GM19023 (cell line): ENCODE measurements around the gene SIRT3.

Experiments used
- ATAC-seq: cut with Tn5 transposase; IDR thresholded peaks from one replicate; pipeline ENCODE4 v1.9.1; 2021; ENCODE audit warnings: mild to moderate bottlenecking, moderate library complexity; ENCODE audit not compliant: unreplicated experiment

The SIRT3 gene

GRCh38 chr11:217704-218103, 18.4 kb downstream of the SIRT3 start:
- no peak for ATAC-seq

GRCh38 chr11:216081-216974, 19.8 kb downstream of the SIRT3 start:
- ATAC-seq: no peak

- no peak for ATAC-seq
Observed at GRCh38 chr11:215581-216037, 20.5 kb downstream of the SIRT3 start.

- no peak for ATAC-seq
Observed at GRCh38 chr11:214083-214482, 22.1 kb downstream of the SIRT3 start.

- no peak for ATAC-seq
Observed at GRCh38 chr11:213111-213510, 23.0 kb downstream of the SIRT3 start.

- ATAC-seq: no peak
Observed at GRCh38 chr11:212150-213100, 23.7 kb downstream of the SIRT3 start.

- ATAC-seq: no peak
Observed at GRCh38 chr11:211741-212140, 24.4 kb downstream of the SIRT3 start.

- ATAC-seq: no peak
Observed at GRCh38 chr11:211295-211694, 24.8 kb downstream of the SIRT3 start.

GRCh38 chr11:210803-211180, 25.4 kb downstream of the SIRT3 start:
- ATAC-seq: no peak

- no peak for ATAC-seq
Observed at GRCh38 chr11:210122-210802, 25.9 kb downstream of the SIRT3 start.

GRCh38 chr11:209275-210121, 26.6 kb downstream of the SIRT3 start:
- no peak for ATAC-seq

- ATAC-seq: no peak
Observed at GRCh38 chr11:208917-209260, 27.3 kb downstream of the SIRT3 start.

- no peak for ATAC-seq
Observed at GRCh38 chr11:208181-208916, 27.8 kb downstream of the SIRT3 start.

- peak; percentile 18 for ATAC-seq
Observed at GRCh38 chr11:207863-208180, 28.3 kb downstream of the SIRT3 start.

- ATAC-seq: peak; percentile 71
Observed at GRCh38 chr11:207208-207862, 28.8 kb downstream of the SIRT3 start, which contains the start of the genes BET1L and RIC8A. BET1L (minus strand) TSS chr11:207399; CDS start chr11:207321, 78 bp downstream. RIC8A (plus strand) TSS chr11:207708; CDS start chr11:208855, 1,147 bp downstream.

GRCh38 chr11:206526-207207, 29.5 kb downstream of the SIRT3 start:
- ATAC-seq: peak; percentile 2

GRCh38 chr11:206002-206384, 30.1 kb downstream of the SIRT3 start:
- ATAC-seq: no peak

- ATAC-seq: no peak
Observed at GRCh38 chr11:205221-206001, 30.7 kb downstream of the SIRT3 start.
